Stimulated activated CD8-positive, alpha-beta memory T cell treated with anti-CD3 and anti-CD28 coated beads, Interleukin-15, amount 100 ng/mL, for 48 hours (primary cell): ENCODE results near the gene ZNF333.

ENCODE experiments used
- DNase-seq, 2 donors: peaks; one replicate each; pipeline ENCODE4 v3.0.0-alpha.2; 2020; ENCODE audit warnings: low read depth in 2 of 2

Gene ZNF333

DNA sequence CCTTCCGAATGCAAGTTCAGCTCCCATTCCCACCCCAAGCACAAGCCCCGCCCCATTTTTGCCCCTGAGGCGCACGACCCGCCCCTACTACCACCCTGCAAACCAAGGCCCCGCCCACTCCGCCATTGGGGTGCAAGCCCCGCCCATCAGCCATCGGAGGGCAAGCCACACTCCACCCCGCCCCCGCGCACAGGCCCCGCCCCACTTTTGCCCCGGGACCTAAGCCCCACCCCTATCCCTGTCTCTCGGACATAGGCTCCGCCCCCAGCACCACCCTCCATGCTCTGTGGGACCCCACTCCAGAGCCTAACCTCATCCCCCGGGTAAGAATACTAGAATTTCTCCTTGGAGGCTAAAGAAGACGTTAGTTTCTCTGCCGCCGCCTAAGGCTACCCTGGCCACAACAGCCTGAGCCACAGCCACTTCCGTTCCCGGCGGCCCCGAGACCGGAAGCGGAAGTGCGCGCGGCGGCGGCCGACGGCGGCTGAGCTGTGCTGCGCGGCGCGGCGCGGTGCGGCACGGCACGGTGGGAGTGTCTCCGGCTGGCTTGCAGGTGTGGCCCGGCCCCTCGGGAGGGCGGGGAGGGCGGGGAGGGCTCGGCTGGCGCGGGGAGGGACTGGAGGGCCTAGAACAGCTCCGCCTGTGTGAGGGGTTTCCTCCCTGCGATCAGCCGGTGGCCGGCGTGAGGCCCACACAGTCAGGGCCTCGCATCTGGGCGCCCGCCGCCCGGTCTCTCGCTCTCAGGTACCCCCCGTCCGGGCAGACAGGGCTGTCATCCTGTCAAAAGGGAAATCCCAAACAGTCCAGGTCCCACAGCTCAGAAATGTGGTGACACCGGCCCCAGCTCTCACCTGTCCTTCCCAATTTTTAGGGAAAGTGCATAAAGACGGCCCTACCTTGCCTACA lies at the start of gene ZNF333:
TSS of gene ZNF333 (plus strand) at position 451 of the 906 bp plus-strand sequence. CDS start 3,444 bp downstream, outside the sequence.
- peak; percentile 97 for DNase-seq

DNA sequence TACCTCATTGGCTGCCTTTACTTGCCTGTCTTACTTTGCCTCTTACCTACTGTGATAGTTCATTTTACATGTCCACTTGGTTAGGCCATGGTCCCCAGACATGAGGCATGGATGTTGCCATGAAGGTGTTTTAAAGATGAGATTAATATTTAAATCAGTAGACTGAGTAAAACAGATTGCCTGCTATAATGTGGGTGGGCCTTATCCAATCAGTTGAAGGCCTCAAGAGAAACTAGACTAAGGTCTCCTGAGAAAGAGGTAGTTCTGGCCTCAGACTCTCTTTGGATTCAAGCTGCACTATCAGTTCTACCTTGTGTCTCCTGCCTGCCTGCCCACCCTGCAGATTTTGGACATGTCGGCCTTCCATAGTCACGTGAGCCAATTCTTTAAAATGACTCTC lies 41.3 kb upstream of the ZNF333 start:
- DNase-seq = no peak

DNA sequence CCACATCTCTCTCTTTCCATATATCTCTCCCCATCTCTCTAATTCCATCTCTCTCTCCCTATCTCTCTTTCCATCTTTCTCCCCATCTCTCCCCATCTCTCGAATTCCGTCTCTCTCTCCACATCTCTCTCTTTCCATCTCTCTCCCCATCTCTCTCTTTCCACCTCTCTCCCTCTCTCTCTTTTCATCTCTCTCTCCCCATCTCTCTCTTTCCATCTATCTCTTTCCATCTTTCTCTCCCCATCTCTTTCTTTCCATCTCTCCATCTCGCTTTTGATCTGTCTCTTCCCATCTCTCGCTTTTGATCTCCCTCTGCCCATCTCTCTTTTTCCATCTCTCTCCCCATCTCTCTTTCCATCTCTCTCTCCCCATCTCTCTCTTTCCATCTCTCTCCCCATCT lies 40.8 kb upstream of the ZNF333 start:
- DNase-seq = no peak

DNA sequence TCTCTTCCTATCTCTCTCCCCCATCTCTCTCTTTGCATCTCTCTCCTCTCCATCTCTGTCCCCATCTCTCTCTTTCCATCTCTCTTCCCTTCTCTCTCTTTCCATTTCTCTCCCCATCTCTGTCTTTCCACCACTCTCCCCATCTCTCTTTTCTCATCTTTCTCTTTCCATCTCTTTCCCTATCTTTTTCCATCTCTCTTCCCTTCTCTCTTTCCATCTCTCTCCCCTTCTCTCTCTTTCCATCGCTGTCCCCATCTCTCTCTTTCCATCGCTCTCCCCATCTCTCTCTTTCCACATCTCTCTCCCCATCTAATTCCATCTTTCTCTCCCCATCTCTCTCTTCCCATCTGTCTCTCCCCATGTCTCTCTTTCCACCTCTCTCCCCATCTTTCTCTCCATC lies 39.7 kb upstream of the ZNF333 start:
- DNase-seq = no peak

DNA sequence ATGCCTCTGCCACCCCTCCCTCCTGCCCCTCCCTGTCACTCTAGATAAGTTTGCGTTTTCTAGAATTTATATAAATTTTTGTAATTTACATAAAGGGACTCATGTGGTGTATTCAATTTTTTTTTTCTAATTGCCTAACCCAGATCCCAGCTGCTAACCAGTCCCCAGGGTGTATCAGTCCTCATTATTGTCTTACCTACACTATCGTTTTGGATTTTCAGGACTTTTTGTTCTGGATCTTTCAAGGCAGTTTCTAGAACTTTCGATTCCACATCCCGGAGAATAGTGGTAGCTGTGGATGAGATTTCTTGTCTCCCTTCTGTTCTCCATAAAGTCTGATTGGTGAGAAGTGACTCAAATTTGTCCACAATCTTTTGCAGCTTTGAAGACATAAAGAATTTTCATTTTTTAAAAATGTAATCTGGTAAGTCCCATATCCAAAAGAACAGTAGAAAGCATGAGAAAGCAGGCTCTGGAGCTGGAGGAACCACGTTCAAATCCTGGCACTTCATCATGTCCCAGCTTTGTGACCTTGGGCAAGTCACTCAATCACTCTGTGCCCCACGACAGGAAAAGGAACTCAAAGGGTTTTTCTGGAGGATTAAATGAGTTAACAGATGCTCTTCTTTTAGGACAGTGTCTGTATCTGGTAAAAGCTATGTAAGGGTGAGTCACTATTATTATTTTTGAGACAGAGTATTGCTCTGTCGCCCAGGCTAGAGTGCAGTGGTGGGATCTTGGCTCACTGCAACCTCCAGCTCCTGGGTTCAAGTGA lies 34.9 kb upstream of the ZNF333 start:
- no peak for DNase-seq

DNA sequence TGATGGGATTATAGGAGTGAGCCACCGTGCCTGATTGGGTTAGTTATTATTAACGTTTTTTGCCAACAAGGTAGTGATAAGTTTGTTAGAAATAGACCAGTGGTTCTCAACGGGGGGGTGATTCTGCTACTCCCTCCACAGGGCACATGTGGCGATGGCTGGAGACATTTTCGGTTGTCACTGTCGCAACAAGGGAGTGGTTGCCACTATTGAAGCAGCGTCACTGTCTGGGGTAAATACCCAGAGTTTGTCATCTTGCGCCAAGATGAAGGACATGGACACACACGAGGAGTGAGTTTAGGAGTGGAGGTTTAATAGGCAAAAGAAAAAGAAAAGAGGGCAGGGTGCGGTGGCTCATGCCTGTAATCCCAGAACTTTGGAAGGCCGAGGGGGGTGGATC lies 34.1 kb upstream of the ZNF333 start:
- DNase-seq = no peak

DNA sequence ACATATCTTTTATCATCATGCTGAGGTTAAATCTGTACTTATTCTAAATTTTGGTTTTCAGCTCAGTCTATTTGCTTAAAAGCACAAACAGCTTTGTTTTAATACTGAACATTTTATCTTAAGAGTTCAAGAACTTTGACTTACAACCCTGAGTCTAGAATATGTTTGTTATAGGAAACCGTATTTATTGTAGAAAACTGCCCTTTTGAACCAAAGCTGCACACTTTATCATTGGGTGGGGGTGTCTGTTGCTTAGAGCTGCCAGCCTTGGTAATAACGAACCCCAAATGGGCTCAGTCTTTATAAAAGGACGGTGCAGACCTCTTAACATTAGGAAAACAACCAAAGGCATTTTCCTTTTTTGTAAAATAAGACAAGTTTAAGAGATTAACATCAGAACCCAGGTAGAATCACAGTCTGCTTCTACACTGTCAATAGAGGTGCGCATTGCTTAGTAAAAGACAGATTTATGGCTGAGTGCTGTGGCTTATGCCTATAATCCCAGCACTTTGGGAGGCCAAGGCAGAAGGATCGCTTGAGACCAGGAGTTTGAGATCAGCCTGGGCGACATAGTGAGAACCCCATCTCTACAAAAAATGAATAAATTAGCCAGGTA lies 29.9 kb upstream of the ZNF333 start:
- DNase-seq = no peak

DNA sequence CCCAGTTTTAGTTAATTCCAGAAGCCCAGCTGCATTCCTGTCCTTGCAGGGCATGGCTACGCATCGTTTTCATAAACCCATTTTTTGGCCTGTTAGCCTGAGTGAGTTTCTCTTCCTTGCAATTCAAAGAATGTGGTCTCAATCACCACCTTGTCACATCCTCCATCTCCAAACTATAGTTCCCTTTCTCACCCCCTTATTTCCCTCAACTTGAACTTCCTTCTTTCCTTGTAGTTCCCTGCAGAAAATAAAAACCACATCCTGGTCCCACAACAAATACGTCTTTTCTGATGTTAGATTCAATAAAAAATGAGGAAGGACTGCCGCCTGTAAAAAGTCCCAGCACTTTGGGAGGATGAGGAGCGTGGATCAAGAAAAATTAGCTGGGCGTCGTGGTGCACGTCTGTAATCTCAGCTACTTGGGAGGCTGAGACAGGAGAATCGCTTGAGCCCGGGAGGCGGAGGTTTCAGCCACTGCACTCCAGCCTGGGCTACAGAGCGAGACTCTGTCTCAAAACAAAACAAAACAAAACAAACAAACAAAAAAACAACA lies 28.4 kb upstream of the ZNF333 start:
- DNase-seq = no peak

DNA sequence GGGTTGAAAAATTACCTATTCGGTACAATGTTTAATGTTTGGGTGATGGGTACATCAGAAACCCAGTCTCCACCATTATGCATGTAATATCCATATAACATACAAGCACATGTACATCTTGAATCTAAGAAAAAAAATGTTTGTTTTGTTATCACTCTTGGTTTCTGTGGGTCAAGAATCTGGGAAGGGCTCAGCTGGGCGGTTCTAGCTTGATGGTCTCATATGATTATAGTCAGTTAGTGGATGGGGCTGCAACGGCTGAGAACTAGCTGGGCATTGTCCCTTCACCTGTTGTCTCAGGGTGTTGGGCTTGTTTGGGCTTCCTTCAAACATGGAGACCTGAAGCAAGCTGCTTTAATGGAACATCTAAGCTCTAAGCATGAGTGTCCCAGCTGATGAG lies 19.9 kb upstream of the ZNF333 start:
- no peak for DNase-seq

DNA sequence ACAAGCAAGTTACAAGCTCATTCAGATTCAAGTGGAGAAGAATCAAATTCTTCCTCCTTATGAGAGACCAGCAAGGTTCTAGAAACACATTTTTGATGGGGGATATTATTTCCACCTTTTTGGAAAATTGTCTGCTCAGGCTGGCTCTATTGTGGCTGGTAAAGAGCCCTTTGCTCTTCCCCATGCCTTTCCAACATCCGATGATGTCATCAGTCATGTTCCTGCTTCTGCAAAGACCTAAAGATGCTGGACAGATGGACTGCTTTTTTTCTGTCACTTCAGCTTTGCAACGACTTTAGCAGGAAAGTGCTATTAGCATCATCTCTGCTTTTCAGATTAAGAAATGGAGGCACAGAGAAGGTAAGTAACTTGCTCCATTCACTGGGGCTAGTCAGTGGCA lies 19.4 kb upstream of the ZNF333 start:
- DNase-seq = no peak

DNA sequence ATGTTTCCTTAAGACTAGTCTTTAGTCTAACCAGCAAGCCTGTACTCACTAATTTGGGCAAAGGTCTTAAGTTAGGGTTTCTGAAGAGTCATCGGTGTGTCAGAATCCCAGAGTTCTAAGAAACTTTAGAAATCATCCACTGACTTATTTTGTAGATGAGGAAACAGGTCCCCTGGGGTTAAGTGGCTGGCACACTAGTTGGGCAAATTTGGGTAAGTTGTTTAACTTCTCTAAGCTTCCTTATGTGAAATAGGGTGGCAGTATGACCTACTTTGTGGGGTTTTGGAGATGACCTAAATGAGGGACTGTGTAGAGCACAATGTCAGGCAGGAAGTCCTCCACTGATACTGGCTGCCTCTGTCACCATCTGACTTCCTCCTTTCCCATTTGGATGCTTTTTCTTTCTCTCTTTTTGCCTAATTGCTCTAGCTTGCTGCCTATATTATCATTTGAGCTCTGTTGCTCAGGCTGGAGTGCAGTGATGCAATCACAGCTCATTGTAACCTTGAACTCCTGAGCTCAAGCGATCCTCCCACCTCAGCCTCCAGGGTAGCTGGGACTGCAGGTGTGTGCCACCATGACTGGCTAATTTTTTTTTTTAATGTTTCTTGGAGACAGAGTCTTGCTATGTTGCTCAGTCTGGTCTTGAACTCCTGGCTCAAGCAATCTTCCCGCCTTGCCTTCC lies 17.5 kb upstream of the ZNF333 start:
- DNase-seq = no peak

DNA sequence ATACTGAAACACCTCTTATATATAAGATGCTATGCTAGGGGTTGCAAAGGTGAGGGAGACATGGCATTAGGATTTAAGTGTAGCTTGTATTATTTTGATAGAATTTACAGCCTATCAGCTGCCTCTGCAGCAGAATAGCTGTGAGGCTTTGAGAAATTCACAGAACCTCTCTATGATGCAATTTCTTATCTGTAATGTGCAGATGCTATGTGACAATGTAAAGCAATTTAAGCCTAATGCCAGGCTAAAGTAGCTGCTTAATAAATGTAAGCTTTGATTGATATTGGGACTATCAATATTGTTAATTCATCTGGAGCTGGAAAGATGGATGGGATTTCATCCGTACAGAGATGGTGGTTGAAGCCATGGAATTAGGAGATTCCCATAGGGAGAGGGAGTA lies 16.8 kb upstream of the ZNF333 start:
- no peak for DNase-seq

DNA sequence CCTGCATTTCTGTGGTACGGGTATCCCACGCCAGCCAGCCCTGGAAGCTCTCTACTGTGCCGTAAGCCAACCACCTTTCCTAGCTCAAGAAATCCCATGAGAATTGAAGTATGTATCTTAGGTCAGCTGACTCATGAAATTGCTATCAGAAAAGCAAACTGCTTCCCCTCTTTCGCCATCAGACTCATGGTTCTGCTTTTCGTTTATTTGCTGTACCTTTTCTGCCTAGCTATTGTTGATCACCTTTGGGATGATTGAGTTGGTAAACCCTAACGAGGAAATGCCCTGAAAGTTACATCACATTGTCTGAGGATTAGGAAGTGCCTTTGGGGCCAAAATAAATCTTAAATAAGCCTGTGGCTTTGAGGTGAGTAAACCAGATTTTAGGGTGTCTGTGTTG lies 15.1 kb upstream of the ZNF333 start, which contains the start of gene ADGRE3:
TSS of gene ADGRE3 (minus strand) at position 81 of the 400 bp plus-strand sequence. CDS start at position 7, 74 bp downstream.
- no peak for DNase-seq

DNA sequence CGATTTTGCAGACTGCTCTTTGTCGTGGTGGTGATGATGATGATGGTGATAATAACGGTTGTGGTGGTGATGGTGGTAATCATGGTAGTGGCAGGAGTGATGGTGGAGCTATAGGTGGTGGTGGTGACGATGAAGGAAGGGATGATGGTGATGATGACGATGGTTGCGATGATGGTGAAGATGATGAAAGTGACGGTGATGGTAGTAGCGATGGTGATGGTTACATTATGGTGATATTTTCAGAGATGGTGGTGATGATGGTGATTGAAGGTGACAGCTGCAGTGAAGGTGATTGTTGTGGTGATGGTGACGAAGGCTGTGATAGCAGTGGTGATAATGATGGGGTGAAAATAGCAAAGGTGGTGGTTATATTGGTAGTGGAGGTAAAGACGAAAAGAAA lies 13.1 kb upstream of the ZNF333 start:
- DNase-seq = no peak

DNA sequence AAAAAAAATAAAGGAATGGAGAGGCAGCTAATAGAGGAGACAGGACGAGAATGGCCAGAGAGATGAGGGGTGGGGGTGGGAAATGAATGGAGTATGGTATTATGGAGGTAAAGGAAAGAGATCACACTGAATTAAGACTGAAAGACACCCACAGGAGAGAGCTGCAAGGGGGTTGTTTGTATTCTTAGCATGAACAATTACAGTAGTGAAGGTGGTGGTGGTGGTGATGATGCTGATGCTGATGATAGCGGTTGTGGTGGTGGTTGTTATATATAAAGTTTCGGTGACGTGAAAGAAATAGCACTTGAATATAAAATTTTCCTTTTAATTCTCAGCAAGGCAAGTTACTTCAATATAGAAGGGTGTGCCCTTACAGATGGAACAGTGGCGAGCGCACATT lies 12.4 kb upstream of the ZNF333 start:
- DNase-seq = no peak

DNA sequence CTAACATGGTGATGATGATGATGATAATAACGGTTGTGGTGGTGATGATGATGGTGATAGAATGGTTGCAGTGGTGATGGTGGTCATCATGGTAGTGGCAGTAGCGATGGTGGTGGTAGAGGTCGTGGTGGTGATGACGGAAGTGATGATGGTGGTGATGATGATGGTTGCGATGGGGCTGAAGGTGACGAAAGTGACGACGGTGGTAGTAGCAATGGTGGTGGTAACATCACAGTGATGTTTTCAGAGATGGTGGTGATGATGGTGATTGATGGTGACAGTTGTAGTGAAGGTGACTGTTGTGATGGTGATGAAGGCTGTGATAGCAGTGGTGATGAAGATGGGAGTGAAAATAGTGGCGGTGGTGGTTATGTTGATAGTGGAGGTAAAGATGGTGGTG lies 11.6 kb upstream of the ZNF333 start:
- no peak for DNase-seq

DNA sequence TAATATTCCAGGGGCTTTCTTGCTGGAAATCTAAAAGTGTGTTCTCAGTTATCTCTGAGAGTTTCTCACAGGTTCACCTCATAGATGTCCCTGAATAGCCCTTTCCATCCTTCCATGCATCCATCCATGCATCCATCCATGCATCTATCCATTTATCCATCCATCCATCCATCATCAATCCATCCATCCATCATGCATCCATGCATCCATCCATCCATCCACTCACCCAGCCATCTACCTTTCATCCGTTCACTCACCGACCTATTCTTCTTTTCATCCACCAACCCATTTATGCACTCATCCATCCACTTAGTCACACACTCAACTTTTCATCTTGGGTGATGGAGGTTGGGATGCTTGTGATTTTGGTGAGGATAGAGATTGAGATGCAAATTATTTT lies 7.8 kb upstream of the ZNF333 start:
- DNase-seq = no peak

DNA sequence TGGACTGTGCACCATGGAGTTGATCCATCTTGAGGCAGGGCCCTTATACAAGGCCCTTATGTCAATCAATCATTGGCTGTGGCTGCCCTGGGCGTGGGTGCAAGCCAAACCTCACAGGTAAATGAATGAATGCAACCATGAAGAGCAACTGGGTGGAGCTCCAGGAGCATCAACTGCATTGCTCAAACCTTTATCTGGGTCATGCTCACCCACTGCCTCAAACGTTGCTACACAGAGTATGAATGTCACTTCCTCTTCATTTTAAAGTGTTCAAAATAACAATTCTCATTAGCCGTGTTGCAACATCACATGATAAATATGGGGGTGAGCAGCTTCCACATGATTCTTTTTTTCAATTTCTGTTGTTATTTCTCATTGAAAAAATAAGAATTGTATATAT lies 6.4 kb upstream of the ZNF333 start:
- DNase-seq = no peak

DNA sequence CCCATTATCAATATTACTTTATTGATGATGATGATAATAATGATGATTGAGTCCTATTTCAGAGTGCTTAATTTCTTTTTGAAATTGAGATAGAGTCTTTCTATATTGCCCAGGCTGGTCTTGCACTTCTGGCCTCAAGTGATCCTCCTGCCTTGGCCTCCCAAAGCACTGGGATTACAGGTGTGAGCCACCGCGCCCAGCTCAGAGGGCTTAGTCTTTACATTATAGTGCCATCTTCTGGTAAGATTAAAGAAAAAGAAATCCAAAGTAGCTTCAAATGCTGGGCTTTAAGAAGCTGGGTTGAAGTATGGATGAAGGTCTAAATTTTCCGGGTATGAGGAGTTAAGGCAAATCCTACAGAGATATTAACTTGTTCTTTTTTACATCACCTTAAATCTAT lies 3.4 kb upstream of the ZNF333 start:
- DNase-seq = no peak

DNA sequence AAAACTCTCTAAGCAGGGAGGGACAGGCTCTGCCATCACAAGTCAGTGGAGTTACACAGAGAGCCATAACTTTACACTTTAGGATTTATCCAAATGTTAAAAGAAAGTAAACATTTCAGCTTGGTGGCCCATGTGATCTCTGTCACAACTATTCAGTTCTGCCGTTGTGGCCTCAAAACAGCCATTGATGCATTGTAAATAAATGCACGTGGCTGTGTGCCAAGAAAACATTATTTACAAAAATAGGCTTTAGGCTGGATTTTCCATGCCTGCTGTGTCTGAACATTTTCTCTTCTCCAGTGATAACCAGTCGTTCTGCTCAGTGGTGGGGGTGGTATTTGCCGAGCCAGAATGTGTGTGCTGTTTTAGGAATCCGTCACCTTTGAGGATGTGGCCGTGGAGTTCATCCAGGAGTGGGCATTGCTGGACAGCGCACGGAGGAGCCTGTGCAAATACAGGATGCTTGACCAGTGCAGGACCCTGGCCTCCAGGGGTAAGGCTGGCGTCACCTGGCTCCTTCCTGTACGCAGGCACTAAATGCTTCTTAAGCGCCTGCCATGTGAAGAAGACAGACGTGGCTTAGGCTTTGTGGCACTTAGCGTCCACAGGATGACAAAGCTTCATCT lies 4.9 kb downstream of the ZNF333 start:
- DNase-seq = no peak

DNA sequence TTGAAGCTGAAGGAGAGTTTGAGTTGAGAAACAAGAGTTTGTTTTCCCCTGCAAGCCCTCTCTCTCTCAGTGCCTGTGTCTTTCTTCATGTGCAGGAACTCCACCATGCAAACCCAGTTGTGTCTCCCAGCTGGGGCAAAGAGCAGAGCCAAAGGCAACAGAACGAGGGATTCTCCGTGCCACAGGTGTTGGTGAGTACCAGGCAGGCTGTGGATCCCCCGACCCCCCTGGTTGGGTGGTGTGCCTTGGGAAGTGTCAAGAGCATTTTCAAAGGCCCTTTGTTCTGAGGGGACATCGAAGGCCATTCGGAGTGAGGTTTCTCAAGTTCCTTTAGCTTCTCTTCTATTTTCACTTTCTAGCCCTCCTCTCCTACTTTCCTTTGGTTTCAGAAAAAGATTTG lies 5.6 kb downstream of the ZNF333 start:
- no peak for DNase-seq
